Activated CD4-positive, alpha-beta T cell treated with anti-CD3 and anti-CD28 coated beads for 48 hours (primary cell): ENCODE measurements around the gene APOL2.
"Not testable (repeated sequence)": the region's sequence is repeated elsewhere in the genome, so short reads cannot be mapped to it uniquely, and the experiment has no call there.

Experiments used
- DNase-seq: peaks from one replicate; pipeline ENCODE4 v3.0.0-alpha.2; 2020

The APOL2 gene

GRCh38 chr22:36239401-36240171 is at the start of gene APOL2:
Gene APOL2 (minus strand): TSS chr22:36239527. CDS start chr22:36233162, 6,365 bp downstream.
- DNase-seq = peak; percentile 93

- no peak for DNase-seq
These were observed 49.5 kb upstream of the APOL2 start for GRCh38 chr22:36288571-36289405.

DNA sequence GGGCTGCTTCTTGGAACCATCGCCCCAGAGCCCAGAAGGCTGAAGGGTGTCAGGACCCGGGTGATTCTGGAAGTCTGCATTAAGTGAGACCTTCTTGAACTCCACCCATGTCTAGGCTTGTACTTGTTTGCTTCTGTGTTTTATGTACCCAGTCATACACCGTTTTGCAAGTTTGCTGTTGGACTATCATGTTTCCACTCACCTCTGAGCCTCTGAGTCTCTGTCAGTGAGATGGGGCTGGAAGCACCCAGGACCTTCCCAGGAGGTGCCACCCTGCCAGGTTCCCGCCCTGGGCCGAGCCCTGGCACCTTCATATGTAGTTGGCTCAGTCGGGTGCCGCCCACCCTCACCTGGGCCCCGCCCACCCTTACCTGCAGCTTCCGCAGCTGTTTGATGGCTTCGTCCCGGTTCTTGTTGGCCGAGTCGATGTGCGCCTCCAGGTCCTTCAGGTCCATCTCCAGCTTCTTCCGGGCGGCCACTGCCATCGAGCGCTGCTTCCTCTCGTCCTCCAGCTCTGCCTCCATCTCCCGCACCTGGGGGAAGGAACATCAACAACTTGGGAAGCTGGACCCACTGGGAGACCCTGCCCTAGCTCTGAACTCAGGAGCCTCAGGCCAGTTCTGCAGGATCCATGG is 48.7 kb upstream of the APOL2 start:
- DNase-seq = no peak

DNA sequence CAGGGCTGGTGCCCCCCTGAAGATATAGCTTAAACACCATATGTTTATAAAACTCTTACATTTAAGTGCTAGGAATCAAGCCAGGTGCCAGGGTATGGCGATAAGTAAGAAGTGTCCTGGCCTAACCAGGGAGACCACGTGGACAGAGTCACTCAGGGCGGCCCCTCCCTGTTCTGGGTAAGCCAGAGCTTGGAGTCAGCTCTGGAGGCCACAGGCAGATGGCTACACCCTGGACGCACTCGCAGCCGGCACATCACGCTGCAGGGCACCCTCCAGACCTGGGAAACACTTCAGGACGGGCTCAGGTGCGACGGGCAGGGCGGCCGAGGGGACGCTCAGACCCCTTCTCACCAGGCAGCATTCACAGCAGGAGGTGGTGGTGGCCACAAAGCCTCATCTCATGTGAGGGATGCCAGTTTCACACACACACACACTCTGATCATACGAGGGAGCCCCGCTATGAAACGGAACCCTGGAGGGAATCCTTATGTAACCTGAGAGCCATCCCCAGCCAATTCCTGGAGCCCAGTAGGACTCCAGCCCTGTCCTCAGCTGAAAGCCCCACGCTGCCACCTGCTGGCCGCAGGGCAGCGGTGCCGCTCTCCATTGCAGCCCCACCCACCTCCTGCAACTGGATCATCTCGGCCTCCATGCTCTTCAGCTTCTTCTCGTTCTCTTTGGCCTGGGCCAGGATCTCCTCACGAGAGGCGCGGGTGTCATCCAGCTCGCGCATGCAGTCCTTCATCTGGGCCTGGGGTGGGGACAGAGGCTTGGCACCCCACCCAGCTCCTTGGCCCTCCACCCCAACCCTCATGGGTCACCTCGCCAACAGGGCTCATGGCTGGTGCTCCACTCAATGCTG is 47.0 kb upstream of the APOL2 start:
- peak; percentile 85 for DNase-seq

DNA sequence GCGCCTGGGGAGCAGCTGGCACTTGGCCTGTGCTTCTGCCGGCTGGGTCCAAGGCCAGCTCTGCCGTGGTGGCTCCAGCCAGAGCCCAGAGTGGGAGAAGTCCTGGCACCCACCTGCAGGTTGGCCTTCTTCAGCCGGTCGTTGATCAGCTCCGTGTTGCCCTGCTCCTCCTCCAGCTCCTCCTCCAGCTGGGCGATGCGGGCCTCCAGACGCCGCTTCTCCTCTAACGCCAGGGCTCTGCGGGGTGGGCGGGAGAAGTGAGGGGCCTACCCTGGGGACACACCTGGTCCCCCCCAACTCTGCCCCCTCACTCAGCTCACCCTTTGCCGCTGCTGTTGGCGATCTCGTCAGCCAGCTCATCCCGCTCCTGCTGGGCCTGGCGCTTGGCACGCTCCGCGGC is 46.2 kb upstream of the APOL2 start:
- no peak for DNase-seq

DNA sequence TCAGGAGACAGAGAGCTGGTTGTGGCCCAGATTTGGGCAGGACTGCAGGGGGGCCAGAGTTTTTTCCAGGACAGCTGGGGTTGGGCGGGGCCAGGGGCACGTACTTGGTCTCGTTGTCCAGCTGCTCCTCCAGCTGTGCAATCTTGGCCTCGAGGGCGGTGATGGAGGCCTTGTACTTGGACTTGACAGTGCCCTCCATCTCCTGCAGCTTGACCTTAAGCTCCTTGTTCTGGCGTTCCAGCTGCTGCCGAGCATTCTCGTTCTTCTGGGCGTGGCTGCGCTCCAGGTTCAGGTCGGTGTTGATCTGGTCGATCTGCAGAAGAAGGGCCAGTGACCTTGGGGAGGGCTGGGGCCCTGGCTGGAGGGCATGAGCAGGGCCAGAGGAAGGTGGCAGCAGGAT is 45.7 kb upstream of the APOL2 start:
- DNase-seq = no peak

- no peak for DNase-seq
These were observed 44.8 kb upstream of the APOL2 start for GRCh38 chr22:36284171-36284571.

DNA sequence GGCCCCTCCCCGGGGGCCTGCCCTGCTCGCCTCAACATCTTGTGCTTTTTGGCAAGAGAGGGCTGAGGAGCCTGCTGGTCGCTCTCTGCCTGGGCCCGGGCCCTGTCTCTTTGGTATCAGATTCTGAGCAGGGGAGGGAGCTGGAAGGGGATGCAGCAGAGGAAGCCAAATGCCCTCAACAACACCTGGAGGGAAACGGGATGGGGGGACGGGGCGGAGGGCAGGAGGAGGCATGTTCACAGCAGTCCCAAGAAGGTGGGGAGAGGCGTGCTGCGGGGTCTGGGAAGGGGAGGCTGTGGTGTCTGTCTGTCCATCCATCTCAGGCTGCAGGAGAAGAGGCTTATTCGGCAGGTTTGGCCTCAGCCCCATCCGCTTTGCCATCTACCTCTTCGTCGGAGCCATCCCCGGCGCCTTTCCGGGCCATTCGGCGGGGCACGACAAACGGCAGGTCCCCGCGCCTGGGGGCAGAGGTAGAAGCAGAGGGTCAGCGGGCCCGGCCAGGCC is 43.1 kb upstream of the APOL2 start:
- no peak for DNase-seq

- DNase-seq = no peak
These were observed 42.5 kb upstream of the APOL2 start for GRCh38 chr22:36281781-36282327.

DNA sequence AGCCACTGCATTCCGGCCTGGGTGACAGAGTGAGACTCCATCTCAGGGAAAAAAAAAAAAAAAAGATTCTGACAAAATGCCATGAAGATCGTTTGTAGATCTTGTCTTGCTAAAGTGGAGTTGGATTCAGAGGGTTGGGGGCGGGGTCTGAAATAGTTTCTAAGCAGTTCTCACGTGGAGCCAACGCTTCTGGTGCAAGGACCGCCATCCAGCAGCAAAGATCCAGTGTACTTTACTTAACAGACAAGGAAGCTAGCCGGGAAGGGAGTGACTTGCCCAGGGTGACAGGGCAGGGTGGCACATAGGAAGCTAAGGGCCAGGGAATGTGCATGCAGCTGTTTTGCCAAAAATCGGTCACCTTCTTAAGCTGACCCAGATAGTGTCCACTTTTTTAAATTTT is 41.1 kb upstream of the APOL2 start:
- no peak for DNase-seq

GRCh38 chr22:36279219-36279666 is 39.9 kb upstream of the APOL2 start:
- DNase-seq = no peak

DNA sequence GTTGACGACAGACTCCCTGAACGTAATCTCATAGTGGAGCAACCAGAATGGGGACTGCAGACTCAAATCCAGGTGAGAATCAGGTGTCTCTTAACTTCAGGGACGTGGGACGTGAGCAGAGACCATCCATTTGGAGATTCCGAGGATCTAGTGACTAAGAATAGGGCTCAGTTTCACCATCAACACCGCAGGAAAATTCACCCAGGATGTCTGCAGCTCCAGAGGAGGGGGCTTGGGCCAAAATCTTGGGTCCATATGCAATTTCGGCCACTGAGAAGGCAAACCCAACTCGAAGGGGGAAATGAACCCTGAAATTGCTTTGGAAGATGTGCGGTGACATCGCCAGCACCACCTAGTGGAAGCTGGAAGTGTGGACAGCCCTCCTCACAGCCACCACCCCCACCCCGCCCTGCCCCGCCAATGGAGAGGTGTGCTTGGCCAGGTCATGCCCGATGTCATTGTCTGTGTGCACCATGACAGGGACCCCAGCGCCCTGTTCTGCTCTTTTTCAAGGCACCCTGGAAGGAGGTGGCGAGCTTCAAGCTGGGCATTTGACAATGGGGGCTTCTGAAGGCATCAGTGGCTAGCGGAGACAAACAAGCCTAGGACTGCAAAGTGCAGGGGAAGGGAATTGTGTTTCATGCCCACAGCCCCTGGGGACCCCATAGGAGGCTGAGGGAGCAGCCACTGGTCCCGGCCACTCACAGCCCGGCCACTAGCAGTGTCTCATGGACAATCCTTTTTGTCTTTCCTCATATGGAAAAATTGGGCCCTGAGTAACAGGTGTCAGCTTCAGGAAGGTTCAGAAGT is 38.4 kb upstream of the APOL2 start:
- DNase-seq = peak; percentile 81

DNA sequence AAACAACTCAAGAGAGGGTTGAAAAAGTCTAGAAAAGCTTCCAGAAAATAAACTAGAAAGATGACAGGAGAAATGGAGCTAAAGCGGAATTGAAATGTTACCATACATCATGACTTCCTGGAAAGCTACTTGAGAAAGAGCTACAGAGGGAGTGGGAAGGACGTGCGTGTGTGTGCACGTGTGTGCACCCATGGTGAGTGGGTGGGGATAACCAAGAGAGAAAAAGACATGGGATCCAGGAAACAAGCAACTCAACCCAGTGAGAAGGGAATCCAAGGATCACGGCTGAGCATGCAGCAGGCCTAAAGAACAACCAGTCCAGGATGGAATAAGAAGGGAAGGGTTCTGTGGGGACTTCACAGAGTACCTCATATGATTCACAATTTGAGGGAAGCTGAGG is 35.2 kb upstream of the APOL2 start:
- DNase-seq = no peak

GRCh38 chr22:36271951-36272350 is 32.6 kb upstream of the APOL2 start:
- not testable (repeated sequence) for DNase-seq

GRCh38 chr22:36271231-36271630 is 31.9 kb upstream of the APOL2 start:
- DNase-seq = not testable (repeated sequence)

DNA sequence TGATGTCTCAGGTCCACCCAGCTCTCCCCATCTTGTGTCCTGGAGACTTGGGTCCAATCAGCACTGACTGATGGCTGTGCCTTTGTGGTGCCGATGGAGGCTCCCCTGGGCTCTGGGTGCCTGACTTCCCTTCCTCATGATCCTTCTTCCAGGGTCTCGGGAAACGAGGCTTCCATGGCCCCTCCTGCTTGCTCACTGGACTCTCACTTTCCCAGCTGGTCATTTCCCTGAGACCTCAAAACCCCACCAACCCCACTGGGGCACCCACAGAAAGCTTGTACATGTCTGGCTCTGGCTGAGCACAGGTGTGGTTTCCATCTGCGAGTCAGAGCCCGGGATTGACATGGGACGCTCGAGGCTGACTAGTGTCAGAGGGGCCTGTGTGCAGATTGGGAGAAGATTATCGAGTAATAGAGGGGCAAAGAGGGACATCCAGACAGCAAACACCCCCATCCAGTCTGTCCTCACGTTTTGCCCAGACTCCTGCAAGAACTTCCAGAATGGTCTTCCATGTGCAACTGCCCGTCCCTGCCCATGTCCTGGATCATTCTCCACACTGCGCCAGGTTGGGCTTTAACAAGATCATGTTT is 28.7 kb upstream of the APOL2 start:
- DNase-seq = no peak

- no peak for DNase-seq
These were observed 27.7 kb upstream of the APOL2 start for GRCh38 chr22:36267058-36267457.

GRCh38 chr22:36263886-36264664 is 24.7 kb upstream of the APOL2 start:
- DNase-seq = not testable (repeated sequence)

DNA sequence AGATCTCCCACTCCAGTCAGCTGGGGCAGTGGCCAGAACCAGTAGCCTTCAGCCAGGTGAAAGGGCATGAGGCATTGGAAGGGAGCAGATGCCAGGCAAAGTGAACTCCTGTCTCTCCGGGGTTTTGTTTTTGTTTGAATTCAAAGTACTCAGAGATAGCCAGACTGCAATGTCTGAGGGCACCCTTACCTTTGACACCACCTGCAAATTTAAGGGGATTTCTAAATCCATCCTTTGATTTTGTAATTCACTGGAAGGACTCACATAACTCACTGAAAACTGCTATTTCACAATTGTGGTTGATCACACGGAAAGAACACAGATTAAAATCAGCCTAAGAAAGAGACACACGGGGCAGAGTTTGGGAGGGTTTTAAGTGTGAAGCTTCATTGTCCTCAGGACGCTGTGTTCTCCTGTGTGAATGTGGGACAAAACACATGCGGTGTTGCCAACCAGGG is 23.9 kb upstream of the APOL2 start:
- not testable (repeated sequence) for DNase-seq

- not testable (repeated sequence) for DNase-seq
These were observed 23.0 kb upstream of the APOL2 start for GRCh38 chr22:36262307-36262706.
